MV-4-11 (cell line): Measurements from ENCODE around the gene TRIM24.
"Not testable (repeated sequence)": the region's sequence is repeated elsewhere in the genome, so short reads cannot be mapped to it uniquely, and the experiment has no call there.

Experiments
- DNase-seq: peaks from one replicate; lab custom pipeline; 2025; lab: John Stamatoyannopoulos, UW

Gene TRIM24

DNA sequence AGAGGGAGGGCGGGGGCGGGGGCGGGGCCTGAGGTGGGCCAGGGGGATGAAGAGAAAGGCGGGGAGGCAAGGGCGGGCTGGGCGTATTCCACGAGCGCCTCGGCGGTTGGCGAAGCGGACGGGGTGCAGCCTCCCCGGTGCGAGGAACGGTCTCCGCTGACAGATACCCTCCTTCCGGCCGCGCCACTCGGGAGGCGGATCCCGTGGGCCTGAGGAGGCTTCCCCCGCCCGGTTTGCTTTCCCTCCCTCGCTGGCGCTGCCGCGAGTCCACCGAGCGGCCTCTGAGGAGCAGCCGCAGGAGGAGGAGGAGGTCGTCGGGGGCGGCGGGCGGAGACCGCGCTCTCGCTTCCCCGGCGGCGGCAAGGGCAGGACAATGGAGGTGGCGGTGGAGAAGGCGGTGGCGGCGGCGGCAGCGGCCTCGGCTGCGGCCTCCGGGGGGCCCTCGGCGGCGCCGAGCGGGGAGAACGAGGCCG is at the start of gene TRIM24:
TSS of gene TRIM24 (plus strand) at position 84 of the 473 bp plus-strand sequence. CDS start at position 374, 290 bp downstream.
- DNase-seq = no peak

DNA sequence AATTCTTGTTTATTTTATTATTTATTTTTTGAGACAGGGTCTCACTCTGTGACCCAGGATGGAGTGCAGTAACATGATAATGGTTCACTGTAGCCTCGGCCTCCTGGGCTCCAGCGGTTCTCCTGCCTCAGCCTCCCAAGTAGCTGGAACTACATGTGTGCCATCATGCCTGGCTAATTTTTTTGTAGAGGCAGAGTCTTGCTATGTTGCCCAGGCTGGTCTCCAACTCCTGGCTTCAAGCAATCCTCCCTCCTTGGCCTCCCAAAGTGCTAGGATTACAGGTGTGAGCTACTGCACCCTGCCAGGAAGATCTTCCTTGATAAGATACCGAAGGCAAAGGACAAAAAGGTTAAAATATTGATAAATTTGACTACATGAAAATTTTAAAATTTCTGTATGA is 48.0 kb upstream of the TRIM24 start:
- DNase-seq = not testable (repeated sequence)

DNA sequence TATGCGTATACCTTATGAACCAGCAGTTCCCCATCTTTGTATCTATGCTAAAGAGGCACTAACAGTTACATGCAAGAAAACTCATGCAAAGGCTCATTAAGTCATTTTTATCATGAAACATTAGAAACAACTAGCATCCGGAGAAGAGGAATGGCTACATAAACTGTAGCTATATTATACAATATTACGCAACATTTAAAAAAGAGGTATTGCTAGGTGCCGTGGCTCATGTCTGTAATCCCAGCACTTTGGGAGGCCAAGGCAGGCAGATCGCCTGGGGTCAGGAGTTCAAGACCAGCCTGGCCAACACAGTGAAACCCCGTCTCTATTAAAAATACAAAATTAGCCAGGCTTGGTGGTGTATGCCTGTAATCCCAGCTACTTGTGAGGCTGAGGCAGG is 47.1 kb upstream of the TRIM24 start:
- not testable (repeated sequence) for DNase-seq

DNA sequence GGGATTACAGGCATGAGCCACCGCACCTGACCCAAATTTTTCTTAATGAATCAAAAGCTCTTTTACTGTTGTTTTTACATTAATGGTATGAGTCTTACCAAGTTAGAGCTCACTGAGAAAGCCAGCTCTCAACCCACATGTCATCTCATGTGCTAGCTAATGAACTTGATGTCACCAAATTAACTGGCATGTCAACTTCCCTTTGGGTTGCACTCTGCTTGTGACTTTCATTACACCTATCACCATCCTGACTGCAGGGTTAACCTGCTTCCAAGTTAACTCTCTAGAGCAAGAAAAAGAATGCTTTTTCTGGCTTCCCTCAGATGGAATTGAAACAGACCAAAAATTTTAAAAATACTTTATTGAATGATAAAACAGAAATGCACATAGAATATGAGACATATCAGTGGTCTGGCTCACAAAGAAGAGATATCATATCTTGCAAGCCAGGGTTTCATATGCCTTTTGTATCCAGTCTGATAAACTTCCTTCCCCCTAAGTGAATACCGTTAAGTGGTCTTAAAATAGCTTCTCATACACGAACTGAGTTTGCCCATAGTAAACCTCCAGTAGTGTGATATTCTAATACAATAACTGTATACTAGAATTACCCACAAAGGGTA is 42.9 kb upstream of the TRIM24 start:
- DNase-seq = no peak

DNA sequence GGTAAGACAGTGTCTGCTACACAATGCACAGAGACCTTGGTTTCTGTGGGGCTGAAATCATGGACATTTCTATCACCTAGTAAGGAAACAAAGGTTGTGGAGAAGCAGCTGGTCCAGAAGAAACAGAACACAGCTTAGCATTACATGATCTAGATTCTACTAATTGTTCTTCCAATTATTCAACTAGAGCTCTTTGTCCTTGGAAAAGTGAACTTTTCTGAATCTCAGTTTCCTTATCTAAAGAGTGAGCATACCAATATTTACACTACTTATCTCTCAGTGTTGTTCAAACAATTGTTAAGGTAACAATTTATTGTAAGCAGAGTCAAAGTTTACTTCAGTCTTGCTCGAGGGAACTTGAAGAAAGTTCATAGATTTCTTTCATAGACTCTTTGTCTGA is 42.3 kb upstream of the TRIM24 start:
- DNase-seq = no peak

DNA sequence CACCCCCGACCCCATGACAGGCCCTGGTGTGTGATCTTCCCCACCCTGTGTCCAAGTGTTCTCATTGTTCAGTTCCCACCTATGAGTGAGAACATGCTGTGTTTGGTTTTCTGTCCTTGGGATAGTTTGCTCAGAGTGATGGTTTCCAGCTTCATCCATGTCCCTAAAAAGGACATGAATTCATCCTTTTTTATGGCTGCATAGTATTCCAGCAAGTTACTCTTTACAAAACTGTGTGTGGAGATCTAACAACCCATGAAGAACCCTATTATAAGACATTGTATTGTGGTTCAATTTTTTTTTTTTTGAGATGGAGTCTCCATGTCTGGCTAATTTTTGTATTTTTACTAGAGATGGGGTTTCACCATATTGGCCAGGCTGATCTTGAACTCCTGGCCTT is 41.7 kb upstream of the TRIM24 start:
- DNase-seq = not testable (repeated sequence)

DNA sequence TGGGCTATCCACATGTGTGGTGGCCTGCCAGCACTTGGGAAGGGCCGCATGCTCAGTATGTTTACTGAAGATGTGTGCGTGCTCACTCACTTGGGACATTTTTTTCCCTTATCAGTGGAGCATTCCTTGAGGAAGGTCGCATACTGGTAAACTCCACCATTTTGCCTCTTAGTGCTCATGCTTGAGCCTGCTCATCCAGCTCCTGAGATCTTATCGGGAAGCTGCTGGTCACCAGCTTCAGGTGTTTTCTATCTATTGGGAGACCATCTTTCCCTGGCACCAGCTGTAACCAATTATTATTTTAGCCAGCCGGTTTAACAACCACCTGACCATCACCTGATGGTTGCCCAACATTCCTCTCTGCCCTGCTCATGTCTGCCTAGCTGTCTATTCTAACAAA is 35.0 kb upstream of the TRIM24 start:
- DNase-seq = no peak

DNA sequence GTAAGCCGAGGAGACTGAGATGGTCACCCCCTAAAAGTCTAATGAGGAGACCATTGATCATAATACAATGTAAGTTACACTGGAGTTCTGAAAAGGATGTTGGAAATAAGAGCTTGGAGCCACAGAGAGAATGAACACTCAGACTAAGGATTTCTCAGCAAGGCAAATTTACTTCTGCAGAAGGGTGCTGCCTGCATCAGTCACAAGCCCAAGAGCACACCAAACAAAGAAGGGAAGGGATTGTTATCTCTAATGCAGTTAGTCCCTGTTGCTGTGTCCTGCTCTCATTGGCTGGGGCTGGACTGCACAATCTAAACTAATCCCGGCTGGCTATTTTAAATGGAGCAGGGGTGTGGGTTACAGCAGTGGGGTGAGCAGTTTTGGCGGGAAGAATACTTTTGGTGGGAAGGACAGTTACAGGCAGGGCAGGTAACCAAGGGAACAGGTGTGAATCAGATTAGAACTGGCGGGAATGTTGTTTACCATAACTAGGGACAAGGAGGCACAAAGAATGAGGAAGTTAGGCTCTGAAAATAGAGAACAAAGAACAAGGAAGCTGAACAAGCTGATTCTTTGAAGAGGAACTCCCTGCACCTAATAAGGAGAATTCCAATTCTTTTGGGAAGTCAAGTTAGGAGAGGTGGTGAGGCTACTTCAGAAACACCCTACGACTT is 30.3 kb upstream of the TRIM24 start:
- DNase-seq = peak; percentile 35

DNA sequence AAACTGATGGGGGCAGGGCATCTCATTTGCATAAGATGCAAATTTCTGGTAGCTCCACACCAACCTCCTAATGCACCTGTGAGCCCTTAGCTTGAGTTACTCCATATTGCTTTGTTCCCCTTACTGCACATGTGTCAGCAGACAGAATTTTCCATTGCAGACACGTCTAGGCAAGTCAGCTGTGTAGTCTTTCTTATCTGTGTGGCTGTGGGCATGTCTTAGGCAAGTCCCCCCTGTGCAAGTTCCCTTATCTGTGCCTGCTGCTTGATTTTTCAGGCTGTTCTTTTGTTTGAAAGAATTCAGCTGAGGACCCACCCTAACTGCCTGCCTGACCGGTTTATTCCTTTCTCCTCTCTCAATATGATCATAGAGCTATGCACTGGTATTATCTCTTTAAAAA is 28.5 kb upstream of the TRIM24 start:
- peak; percentile 7 for DNase-seq

DNA sequence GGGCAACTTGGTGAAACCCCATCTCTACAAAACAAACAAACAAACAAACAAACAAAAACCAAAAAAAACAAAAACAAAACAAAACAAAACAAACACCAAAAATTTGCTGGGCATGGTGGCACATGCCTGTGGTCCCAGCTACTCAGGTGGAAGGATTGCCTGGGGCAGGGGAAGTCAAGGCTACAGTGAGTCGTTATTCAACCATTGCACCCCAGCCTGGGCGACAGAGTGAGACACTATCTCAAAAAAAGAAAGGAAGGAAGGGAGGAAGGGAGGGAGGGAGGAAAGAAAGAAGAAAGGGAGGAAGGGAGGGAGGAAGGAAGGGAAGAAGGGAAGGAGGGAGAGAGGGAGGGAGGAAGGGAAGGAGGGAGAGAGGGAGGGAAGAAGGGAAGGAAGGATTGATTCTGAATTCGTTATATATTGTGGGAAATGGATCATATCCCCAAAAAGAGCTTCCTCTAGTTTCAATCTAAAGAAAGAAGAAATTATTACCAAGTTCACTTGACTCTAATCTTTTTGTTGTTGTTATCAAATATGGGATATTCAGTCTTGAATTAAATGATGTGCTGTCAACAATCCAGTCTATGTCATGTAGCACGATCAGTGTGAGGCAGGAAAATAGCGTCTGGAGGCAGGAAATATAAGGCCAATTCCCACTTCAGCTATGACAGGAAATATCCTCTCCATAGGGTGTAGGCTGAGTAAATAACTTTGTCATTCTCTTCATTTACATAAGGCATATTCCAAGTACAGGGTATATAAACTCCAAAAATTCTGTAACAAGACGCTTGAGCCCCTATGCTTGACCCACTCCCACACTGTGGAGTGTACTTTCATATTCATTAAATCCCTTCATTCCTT is 26.2 kb upstream of the TRIM24 start:
- no peak for DNase-seq

DNA sequence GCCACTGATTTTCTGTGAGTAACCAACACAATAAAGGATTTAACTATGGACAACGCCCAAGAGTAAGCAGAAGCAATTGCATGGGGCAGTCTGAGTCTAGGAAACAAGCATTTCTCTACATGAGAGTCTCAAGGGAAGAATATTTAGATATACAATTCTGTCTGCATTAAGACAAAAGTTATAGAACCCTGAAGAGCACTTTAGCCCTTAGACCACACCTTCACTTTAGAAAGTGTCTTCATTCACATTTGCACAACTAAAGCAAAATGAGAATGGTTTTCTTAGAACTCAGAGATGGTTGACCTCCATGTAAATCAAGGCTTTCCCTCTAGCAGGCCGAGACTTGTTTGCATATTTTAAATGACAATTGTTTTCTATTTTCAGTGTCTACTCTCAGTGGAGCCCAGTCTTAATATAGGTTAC is 25.5 kb upstream of the TRIM24 start:
- no peak for DNase-seq

DNA sequence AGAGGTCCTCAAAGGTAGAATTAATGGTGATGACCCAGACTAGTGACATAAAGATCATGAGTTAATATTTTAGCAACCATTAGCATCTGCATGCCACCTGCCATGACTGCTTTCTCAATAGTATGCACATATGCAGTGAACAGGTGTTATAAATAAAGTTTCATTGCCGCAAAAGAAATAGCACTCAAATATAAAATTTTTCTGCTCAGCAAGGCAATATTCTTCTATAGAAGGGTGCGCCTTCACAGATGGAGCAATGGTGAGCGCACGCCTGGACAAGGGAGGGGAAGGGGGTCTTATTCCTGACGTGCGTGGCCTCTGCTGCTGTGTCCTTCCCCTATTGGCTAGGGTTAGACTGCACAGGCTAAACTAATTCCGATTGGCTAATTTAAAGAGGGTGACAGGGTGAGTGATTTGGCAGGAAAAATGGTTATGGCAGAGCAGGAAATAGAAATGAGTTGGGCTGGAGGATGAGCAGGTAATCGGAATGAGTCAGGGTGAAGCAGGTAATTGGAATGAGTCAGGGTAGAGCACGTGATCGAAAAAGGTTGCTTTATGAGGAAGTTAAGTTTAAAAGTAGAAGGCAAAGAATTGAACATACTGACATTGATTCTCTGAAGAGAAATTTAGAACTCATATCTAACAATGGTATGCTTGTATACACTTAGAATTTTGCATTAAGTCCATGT is 24.7 kb upstream of the TRIM24 start:
- DNase-seq = no peak

DNA sequence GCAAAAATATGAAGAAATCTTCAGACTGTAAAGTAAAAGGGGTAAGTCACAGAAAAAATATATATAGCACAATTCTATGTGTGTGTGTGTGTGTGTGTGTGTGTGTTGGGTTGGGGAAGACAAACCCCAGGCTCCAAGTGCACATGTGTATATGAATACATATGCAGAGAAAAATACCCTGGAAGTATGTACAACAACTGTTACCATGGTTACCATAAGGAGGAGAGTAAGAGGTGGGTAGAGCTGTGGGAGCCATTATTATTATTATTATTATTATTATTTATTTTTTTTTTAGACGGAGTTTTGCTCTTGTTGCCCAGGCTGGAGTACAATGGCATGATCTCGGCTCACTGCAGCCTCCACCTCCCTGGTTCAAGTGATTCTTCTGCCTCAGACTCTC is 23.7 kb upstream of the TRIM24 start:
- no peak for DNase-seq

DNA sequence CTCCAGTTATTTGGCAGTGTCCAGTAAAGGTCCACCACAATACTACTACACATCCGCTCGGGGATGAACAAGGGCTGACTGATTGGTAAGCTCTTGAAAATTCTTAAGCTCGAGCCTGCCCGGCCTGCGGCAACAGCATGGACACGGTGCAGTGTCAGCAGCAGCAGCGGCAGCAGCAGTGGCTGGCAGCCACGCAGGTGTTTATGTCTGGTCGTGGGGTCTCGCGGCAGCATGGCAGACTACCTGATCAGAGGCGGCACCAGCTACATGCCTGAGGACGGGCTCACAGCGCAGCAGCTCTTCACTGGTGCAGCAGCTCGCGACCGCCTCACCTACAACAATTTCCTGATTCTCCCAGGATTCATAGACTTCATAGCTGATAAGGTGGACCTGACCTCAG is 19.6 kb upstream of the TRIM24 start:
- no peak for DNase-seq

DNA sequence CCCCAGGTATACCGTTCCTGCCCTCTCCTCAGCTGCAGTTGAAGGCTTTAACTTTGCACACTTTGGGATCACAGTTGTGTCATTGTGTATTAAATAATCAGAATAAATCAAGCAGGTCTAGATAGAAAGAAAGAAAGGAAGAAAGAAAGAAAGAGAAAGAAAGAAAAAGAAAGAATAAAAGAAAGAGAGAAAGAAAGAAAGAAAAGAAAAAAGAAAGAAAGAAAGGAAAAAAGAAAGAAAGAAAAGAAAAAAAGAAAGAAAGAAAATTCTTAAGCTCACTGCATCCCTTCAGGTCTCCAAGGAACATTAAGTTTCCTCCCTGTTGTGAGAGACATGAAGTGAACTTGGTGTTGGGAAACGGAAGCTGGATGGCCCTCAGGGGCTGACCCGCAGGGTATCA is 17.2 kb upstream of the TRIM24 start:
- no peak for DNase-seq

DNA sequence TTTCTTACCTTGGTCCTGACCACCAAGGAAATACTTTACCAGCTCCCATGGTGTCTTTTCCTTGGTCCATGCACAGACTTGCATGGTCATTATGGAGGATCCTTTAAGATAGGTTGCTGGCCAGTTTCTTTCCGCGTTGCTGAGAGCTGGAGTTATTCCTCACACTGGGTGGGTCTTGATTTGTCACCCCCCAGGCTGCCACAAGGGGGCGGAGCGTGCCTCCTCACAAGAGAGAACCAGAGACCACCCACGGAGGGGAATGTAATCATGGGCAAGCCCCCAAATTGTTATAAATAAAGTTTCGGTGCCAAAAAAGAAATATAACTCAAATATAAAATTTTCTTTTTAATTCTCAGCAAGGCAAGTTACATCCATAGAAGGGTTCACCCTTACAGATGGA is 10.5 kb upstream of the TRIM24 start:
- no peak for DNase-seq

DNA sequence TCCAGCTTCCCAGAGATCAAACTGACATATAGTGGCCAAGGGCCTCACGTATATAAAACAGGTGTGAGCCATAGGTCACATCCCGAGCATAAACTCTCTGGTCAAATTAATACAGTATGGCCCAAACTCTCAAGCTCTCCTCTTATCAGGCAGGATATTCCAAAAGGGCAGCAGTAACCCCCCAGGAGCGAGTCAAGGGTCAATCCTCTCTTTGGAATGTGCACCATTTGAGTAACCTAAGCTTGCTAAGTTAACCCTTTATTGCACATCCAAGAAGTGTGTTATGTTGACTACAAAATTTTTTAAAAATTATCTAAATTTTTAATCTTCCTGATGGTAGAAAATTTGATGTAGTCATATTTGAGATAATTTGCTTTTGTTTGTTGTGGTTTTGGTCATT is 4.5 kb upstream of the TRIM24 start:
- DNase-seq = no peak

DNA sequence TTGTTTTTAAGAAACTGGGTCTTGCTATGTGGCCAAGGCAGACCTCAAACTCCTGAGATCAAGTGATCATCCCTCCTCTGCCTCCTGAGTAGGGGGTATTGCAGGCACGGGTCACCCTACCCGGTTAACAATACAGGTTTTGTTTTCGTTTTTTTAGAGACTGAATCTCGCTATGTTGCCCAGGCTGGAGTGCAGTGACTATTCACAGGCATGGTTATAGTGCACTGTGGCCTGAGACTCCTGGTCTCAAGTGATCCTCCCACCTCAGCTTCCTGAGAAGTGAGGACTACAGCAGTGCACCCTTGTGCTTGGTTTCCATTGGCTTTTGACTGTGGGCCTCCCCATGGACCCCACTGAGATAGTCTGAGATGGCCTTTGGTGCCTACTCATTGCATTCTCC is 3.8 kb upstream of the TRIM24 start:
- DNase-seq = no peak

DNA sequence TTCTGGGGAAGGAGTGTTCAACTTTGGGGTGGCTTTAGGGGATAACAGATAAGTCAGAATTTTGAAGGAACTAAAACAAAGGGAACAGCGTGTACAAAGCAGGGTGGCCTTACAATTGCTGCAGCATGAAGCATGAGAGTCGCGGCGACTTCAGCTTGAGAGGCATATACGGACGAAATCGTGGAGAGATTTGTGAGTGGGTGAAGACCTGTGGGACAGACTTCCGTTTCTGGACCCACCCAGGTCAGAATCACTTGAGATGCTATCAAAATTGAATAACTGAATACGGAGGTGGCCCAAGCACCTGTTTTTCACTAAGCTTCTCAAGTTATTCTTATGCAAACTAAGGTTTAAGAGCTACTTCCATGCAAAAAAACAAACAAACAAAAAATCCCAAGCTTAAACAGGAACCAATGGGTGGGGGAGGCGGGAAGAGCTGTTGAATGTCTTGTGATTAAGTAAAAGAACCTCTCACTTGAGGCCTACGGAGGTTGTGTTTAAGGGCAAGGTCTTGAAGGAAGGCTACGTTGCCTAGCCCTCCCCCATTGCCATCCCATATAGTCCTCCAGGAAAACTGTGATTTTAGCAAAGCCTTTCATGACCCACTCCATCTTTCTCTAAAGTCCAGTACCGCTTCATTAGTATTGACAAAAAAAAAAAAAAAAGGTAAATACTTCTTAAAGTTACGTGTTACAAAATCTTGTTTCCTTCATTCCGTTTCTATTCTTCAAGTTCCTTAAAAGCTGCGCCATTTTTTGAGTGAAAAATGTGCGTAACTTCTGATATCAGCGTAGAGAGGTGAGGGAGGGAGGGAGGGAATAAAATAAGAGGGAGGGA is 1.3 kb upstream of the TRIM24 start:
- peak; percentile 48 for DNase-seq

DNA sequence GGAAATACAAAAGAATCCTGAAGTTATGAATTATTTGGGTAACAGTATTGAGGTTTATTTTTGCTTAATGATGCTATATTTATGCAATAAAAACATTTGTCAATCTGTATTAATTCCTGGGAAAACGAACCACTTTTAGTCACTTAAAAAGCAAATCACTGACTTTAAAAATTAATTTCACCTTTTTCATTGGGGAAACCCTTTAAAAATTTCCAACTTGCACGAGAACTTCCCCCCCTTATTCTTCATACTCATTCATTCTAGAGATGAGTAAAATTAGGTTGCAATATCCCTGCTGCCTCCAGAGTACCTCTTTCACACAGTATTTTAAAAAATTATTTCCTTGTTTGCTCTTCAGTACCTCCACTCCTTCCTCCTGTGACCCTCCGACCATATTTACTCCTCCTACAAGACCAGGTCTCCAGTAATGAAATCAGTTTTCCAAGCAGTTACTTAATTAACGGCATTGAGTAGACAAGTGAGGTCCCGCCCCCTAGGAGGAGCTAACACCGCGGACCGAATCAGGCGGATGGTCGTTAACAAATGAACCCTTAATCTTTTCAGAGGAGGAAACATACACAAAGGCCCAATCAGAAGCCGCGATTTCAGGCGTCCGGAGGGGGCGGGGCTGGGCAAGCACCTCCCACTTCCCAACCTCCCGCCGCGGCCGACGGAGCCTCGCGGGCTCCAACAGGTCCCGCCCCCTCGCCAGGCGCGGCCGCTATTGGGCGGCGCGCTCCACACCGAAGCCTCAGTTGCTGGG is 465 bp upstream of the TRIM24 start:
- DNase-seq = peak; percentile 98
